Sigmoid colon (tissue), 4 donors: ENCODE data around the gene NEUROD4.

Source experiments
- EP300 ChIP-seq, 4 donors: sonication (generic); formaldehyde crosslinking; IDR thresholded peaks; one replicate each; pipeline ENCODE4 v1.6.1; 2017; ENCODE audit warnings: antibody characterized with exemption in 4 of 4
- POLR2A ChIP-seq, 2 donors: fragments of 450-650 bp; IDR thresholded peaks; one replicate each; pipeline ENCODE4 v1.6.1; 2016; ENCODE audit warnings: antibody characterized with exemption in 2 of 2, mild to moderate bottlenecking in 2 of 2, moderate library complexity in 2 of 2
- TF ChIP-seq, protein P1 (sequence below), 4 experiments: fragments of 450-650 bp in 3 of 4; fragments of 200-600 bp in 1 of 4; IDR thresholded peaks; one replicate each; pipeline ENCODE4 v1.5.1; 2016 to 2019; ENCODE audit warnings: antibody characterized with exemption in 4 of 4, mild to moderate bottlenecking in 3 of 4, moderate library complexity in 2 of 4

DNA sequence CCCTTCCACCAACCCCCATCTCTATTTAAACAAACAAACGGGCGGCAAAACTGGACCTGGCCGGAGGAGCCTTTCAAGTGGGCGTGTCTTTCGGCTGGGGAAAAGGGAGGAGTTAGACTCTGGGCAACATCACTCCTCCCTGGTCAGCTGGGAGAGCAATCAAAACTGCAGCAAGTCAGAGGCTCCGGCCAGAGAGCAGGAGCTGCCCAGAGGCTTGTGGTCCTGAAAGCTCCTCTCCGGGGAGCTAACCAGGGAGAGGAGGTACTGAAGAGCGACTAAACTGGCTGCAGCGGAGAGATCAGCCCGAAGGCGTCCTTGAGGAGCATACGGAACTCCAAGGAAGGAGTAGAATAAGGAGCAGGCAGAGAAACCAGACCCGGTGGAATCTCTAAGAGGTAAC is at the start of gene NEUROD4:
- TF ChIP-seq, protein P1, sequence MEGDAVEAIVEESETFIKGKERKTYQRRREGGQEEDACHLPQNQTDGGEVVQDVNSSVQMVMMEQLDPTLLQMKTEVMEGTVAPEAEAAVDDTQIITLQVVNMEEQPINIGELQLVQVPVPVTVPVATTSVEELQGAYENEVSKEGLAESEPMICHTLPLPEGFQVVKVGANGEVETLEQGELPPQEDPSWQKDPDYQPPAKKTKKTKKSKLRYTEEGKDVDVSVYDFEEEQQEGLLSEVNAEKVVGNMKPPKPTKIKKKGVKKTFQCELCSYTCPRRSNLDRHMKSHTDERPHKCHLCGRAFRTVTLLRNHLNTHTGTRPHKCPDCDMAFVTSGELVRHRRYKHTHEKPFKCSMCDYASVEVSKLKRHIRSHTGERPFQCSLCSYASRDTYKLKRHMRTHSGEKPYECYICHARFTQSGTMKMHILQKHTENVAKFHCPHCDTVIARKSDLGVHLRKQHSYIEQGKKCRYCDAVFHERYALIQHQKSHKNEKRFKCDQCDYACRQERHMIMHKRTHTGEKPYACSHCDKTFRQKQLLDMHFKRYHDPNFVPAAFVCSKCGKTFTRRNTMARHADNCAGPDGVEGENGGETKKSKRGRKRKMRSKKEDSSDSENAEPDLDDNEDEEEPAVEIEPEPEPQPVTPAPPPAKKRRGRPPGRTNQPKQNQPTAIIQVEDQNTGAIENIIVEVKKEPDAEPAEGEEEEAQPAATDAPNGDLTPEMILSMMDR (IDR thresholded peaks at IDR 0.05) = no peak
- TF ChIP-seq POLR2A (IDR thresholded peaks at IDR 0.05) (no peak), EP300 (IDR thresholded peaks at IDR 0.05) (no peak)
